ENCODE measurements around the gene FAM170B. TPM values are rescaled to one million over a fixed set of nuclear protein-coding genes. Genes with fewer than 3 reads are reported as not detected.

The FAM170B gene
- total and polyA plus RNA-seq, 2 experiments from 2014 or later: not detected

GRCh38 chr10:49176310-49177268 is 42.8 kb upstream of the FAM170B start:
- ATAC-seq (no peak; the same call in 2 of the 3 replicates), DNase-seq (ENCODE audit: low spot score) (no peak)
- Mint-ChIP-seq H3K4me1 (peaks cover 8% of the 10 kb centered on the region; the same call in 2 of the 3 replicates), H3K4me3 (no peak overlapping the region), H3K9me3 (no peaks in the 10 kb centered on the region), H3K27ac (no peak overlapping the region), H3K36me3 (ENCODE audit: low read depth) (no peaks in the 10 kb centered on the region), H3K27me3 (ENCODE audit: insufficient read depth, low read depth, poor library complexity) (no peaks in the 10 kb centered on the region)
- no peak overlapping the region for H3K27ac ChIP-seq (ENCODE audit: low read depth)
- no peaks in the 10 kb centered on the region for H3K9me2 ChIP-seq (ENCODE audit: insufficient read depth)
- TF ChIP-seq ETS1 (IDR thresholded peaks at IDR 0.05) (no peak), NANOG (IDR thresholded peaks at IDR 0.05; ENCODE audit: borderline replicate concordance) (no peak)
- H3K27me3 ChIP-seq (ENCODE audit: insufficient read depth): no peaks in the 10 kb centered on the region
- no peaks in the 10 kb centered on the region for H3K36me3 ChIP-seq (ENCODE audit: insufficient read depth)
- no peak overlapping the region for H3K4me2 ChIP-seq
- H3K4me1 ChIP-seq (ENCODE audit: insufficient read depth): no peaks in the 10 kb centered on the region
- no peaks in the 10 kb centered on the region for H4K20me1 ChIP-seq (replicated peaks; ENCODE audit: insufficient read depth)
- no peak overlapping the region for H3K4me3 ChIP-seq
- no peaks in the 10 kb centered on the region for H3F3A ChIP-seq (replicated peaks; ENCODE audit: low read depth)
- no peaks in the 10 kb centered on the region for H3K79me2 ChIP-seq (replicated peaks; ENCODE audit: insufficient read depth)
- H2AFZ ChIP-seq: no peak overlapping the region

GRCh38 chr10:49175587-49176309 is 41.9 kb upstream of the FAM170B start:
- H3K36me3 ChIP-seq (ENCODE audit: insufficient read depth): no peaks in the 10 kb centered on the region
- ATAC-seq: no peak
- Mint-ChIP-seq H3K36me3 (ENCODE audit: low read depth) (no peaks in the 10 kb centered on the region), H3K9me3 (no peaks in the 10 kb centered on the region), H3K27me3 (ENCODE audit: insufficient read depth, low read depth, poor library complexity) (no peaks in the 10 kb centered on the region), H3K4me1 (peaks cover 8% of the 10 kb centered on the region; the same call in 2 of the 3 replicates), H3K27ac (no peak overlapping the region), H3K4me3 (no peak overlapping the region)
- H3F3A ChIP-seq (replicated peaks; ENCODE audit: low read depth): no peaks in the 10 kb centered on the region
- H3K4me3 ChIP-seq: no peak overlapping the region
- H3K4me2 ChIP-seq: no peak overlapping the region
- no peaks in the 10 kb centered on the region for H4K20me1 ChIP-seq (replicated peaks; ENCODE audit: insufficient read depth)
- H3K27me3 ChIP-seq (ENCODE audit: insufficient read depth): no peaks in the 10 kb centered on the region
- no peak overlapping the region for H3K27ac ChIP-seq (ENCODE audit: low read depth)
- no peak overlapping the region for H2AFZ ChIP-seq
- H3K79me2 ChIP-seq (replicated peaks; ENCODE audit: insufficient read depth): no peaks in the 10 kb centered on the region
- DNase-seq (ENCODE audit: low spot score): no peak
- no peaks in the 10 kb centered on the region for H3K4me1 ChIP-seq (ENCODE audit: insufficient read depth)
- no peaks in the 10 kb centered on the region for H3K9me2 ChIP-seq (ENCODE audit: insufficient read depth)
- TF ChIP-seq STAT1 (IDR thresholded peaks at IDR 0.05; ENCODE audit: unreplicated experiment) (no peak), CTCF (conservative IDR thresholded peaks at IDR 0.05; ENCODE audit: low read depth in 2 of 2) (no peak), ZNF114 (CRISPR knock-in tag; IDR thresholded peaks at IDR 0.05) (no peak), POLR2AphosphoS5 (IDR thresholded peaks at IDR 0.05; ENCODE audit: low read depth) (no peak), REST (IDR thresholded peaks at IDR 0.05; ENCODE audit: unreplicated experiment) (no peak), CREB1 (CRISPR knock-in tag; IDR thresholded peaks at IDR 0.05; ENCODE audit: low read depth) (no peak), JUNB (IDR thresholded peaks at IDR 0.05; ENCODE audit: unreplicated experiment) (no peak), ZNF331 (CRISPR knock-in tag; IDR thresholded peaks at IDR 0.05; ENCODE audit: low read depth) (no peak)
